GM19324 (cell line): ENCODE measurements around the gene TNFRSF12A.

ENCODE experiments used
- ATAC-seq: cut with Tn5 transposase; IDR thresholded peaks from one replicate; pipeline ENCODE4 v1.9.1; 2021; ENCODE audit warnings: mild to moderate bottlenecking, moderate library complexity; ENCODE audit not compliant: unreplicated experiment, low FRiP score

TNFRSF12A gene, protein sequence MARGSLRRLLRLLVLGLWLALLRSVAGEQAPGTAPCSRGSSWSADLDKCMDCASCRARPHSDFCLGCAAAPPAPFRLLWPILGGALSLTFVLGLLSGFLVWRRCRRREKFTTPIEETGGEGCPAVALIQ

DNA sequence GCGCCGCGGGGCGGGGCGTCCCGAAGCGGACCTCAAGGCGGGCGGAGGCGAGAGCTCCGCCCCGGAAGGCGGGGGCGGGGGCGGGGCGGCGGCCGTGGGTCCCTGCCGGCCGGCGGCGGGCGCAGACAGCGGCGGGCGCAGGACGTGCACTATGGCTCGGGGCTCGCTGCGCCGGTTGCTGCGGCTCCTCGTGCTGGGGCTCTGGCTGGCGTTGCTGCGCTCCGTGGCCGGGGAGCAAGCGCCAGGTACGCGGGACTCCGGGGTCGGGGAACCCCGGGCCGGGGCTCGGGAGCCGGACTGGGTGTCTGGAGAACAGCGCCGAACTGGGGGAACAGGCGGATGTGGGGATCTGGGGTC, at the start of gene TNFRSF12A:
TSS of gene TNFRSF12A (plus strand) at position 122 of the 357 bp plus-strand sequence. CDS start at position 152, 30 bp downstream.
- peak; percentile 34 for ATAC-seq

DNA sequence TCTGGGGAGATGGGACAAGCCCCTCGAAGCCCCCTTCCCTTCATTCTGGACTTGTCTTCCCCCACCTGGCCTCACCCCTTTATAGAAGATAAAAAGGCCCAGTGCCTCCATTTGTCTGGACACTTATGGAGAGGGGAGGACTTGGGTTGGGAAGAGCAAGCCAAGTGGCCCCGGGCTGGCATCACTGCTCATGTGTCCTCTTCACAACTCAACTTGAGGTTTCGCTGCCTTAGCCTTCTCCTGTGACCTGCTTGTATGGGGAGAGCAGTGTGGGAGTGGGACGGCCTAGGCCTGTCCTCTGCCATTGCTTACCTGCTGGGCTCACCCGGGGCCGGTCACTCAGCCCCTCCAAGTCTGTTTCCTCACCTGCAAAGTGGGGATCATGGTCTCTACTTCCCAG, 49.6 kb upstream of the TNFRSF12A start:
- no peak for ATAC-seq

DNA sequence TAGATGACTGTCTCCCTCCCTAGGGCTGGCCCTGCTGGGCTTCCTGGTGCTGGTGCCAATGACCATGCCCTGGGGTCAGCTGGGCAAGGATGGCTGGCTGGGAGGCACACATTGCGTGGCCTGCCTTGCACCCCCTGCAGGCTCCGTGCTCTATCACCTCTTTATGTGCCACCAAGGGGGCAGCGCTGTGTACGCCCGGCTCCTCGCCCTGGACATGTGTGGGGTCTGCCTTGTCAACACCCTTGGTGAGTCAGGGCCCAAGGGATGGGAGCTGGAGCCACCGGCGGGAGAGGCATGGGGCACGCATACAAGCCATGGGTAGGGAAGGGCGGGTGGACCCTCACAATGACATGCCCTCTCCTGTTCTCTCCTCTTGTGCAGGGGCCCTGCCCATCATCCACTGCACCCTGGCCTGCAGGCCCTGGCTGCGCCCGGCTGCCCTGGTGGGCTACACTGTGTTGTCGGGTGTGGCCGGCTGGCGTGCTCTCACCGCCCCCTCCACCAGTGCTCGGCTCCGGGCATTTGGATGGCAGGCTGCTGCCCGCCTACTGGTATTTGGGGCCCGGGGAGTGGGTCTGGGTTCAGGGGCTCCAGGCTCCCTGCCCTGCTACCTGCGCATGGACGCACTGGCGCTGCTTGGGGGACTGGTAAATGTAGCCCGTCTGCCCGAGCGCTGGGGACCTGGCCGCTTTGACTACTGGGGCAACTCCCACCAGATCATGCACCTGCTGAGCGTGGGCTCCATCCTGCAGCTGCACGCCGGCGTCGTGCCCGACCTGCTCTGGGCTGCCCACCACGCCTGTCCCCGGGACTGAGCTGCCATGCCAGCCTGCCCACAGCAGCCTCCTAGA, 48.8 kb upstream of the TNFRSF12A start:
- no peak for ATAC-seq

DNA sequence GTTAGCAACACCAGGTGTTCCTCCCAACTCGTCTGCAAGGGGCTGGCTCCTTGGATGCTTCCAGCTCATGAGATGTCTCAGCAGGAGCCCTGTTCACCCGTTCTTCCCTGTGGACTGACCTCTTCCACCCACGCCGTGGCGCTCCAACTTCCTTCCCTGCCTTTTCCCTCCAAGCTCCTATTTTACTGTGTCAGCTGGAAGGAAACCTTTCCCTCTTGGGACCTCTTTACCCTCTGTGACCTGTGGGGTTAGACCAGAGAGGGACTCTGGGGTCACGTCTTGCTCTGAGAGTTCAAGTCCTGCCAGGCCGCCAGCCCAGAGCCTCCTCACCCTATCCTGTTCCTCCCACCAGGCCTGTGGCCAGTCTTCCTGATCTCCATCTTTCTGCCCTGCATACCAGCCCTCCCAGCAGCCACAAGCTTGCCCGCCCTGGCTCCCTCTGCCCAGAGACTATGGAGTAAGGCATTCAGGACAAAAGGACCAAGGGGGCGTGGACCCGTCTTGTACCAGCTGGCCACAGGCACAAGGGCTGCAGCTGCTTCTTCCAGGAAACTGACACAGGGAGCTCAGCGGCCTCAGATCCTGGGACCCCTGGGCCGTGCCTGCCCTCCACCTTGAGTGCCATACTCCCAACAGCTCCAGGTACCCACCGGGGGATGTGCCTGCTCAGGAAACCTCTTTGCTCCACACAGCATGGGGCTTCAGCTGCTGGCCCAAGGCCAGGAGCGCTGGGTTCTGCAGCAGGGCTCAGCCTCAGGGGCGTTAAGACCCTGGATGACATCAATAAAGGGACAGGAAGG, 48.0 kb upstream of the TNFRSF12A start:
- no peak for ATAC-seq

DNA sequence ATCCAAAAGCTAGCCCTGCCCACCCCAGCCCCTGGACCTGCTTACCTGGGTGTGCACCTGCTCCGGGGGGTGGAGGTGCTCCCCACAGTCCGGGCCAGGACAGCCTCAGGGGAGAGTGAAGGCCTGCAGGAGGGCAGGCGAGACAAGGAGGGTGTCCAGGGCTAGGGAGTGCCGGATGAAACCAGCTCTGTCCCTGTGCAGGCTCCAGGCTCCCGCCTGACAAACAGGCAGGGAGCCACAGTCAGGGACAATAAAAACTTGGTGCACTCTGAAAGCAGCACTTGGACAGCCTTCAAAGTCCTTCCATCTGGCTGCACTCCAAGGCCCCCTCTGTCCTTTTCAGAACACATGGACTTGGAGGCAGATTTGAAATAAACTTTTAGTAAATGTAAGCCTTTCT, 47.1 kb upstream of the TNFRSF12A start:
- no peak for ATAC-seq

DNA sequence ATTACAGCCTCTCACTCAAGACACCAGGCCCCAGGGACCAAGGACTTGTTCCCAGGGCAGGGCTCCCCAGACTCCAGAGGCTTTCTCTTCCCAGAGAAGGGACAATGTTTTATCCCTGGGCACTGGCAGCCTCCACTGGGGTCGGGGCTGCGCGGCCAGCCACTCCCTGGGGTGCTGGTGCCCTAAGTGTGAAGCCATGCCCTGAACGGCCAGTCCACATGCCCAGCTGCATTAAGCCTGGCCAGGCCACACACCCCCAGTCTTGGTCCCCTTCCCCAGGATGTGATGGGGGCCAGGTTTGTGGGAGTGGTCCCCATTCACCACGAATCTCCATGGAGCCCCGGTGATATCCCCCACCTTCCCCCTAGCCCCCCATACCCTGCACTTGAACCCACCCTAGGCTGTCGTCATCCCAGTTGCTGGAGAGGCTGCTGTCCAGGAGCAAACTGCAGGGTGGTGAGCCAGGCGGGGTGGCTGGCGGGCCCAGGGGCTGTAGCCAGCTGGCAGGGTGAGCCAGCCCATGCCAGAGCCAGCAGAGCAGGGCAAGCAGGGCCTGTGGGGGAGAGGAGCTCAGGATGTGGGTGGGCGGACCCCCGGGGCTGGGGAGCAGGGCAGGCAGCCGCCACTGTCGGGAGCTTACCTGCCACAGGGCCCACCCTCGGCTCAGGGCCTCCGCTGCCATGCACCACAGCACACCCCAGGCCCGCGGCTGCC, 46.4 kb upstream of the TNFRSF12A start:
- no peak for ATAC-seq

DNA sequence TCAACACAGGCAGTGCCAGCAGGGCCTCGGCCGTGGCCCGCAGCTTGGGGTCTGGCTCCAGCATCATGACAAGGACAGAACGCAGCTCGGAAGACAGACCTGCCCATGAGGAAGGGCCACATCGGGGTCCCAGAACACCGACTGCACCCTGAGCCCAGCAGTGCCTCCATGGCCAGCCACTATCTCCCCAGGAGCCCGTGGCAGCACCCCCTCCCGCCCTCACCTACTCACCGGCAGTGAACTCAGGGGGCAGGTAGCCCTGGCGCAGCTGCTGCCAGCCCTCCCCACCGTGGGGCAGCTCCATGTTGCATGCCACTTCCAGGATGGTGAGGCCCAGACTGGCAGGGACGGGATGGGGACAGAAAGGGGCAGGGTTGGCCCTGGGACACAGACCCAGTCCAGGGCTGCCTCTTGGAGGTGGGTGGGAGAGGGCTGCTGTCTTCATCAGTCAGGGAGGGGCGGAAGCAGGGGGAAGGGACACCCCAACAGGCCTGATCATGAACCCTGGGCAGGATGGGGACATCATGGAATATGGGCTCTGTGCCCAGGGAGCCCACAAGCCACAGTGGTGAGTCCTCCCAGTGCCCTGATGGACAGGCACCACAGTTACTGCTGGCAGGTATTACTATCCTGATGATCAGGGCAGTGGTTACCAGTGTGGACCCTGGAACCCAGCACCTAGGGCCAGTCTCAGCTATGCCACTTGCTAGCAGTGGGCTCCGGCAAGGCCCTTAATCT, 45.7 kb upstream of the TNFRSF12A start:
- no peak for ATAC-seq

DNA sequence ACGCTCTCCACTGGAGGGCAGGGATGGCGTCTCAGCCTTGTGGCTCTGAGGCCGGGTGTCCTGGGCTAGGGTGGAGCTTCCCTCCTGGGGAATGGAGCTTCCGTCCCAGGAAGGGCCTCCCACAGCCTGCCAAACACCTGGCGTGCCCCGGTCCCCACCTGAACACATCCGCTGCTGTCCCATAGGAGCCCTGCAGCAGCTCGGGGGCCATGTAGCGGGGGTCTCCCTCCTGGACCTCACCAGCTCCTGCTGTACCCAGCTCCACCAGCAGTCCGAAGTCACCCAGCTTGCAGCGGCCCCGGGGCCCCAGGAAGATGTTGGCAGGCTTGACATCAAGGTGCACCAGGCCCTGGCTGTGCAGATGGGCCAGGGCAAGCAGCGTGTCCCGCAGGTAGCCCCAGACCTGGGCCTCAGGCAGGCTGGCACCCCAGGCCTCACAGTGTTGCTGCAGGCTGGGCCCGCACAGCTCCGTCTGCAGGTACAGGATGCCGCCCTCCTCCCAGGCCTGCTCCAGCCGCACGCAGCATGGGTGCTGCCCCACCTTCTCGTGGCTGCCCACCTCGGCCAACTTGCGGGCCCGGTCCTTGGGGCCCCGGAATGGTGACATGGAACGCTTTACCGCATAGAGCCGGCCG, 44.9 kb upstream of the TNFRSF12A start:
- ATAC-seq, result no peak

DNA sequence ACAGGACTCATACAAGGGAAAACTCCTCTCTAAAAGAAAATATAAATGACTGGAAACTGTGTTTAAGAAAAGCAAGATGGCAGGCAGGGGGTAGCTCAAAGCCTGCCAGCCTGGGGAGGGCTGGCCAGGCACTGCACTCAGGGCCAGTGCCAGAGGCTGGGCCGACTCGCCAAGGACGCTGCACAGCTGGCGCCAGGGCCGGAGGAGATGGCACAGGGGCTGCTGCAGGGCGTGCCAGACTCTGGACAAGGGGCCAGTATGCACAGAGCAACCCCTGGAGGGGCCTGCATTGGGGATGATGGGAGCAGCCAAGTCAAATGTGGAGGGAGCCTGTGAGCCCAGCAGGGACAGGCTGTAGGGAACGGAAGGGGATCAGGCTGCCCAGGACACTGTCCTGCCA, 44.0 kb upstream of the TNFRSF12A start:
- no peak for ATAC-seq

DNA sequence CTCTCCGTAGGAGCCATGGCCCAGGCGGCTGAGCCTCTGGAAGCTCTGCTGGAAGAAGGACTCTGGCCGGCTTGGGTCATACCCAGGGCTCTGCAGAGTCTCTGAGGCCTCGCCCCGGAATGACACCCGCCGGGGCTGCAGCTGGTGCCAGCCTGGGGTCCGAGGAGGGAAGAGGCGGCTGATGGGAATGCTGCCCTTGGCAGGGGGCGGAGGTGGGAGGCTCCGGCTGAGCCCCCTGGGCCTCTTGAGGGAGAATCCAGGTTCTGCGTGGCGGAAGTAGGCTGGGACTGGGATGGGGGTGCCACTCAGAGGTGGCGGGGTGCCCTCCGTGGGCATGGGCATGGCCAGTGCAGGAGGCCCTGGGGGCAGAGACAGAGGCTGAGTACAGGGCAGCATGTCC, 43.5 kb upstream of the TNFRSF12A start:
- no peak for ATAC-seq

DNA sequence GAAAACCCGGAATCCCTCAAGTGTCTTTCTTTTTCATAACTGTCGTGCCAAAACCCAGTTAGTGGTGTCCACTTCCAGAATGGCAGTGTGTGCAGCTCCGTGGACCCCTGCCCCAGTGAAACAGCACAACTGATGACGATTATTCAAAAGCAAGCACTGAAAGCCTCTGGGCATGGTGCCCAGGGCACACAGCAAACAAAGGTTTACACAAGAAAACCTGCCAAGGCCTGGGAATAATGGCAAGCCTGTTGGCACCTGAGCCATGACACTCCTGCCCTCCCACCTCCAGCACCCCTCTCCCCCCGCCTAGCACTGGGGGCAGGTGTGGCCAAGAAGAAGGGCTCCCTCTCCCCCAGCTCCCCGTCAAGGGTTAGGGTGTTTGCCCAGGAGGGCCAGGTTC, 42.7 kb upstream of the TNFRSF12A start:
- ATAC-seq, result no peak

DNA sequence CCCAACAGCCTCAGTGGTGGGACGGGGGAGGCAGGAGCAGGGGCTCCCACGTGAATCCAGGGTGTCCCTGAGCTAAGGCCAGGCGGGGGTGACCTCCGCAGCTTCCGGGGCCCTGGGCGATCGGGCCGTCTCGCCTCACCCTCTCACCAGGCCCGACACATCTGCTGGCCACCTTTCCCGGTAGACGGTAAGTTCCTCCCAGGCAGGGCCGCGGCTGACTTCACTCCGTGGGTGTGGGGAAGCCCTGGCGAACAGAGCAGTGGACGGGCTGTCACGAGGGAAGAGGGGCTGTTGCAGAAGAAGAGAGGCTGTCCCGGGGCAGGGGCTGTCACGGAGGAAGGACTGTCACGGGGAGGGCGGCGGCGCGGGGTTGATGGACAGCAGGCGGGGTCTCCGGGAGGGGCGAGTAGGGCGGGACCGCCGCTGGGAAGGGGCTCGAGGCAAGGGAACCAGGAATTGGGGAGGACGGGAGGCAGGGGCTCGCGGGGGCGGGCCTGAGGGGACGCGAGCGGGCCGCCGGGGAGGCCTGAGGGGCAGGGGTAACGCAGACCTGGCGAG, 40.4 kb upstream of the TNFRSF12A start:
- ATAC-seq, result peak; percentile 10

DNA sequence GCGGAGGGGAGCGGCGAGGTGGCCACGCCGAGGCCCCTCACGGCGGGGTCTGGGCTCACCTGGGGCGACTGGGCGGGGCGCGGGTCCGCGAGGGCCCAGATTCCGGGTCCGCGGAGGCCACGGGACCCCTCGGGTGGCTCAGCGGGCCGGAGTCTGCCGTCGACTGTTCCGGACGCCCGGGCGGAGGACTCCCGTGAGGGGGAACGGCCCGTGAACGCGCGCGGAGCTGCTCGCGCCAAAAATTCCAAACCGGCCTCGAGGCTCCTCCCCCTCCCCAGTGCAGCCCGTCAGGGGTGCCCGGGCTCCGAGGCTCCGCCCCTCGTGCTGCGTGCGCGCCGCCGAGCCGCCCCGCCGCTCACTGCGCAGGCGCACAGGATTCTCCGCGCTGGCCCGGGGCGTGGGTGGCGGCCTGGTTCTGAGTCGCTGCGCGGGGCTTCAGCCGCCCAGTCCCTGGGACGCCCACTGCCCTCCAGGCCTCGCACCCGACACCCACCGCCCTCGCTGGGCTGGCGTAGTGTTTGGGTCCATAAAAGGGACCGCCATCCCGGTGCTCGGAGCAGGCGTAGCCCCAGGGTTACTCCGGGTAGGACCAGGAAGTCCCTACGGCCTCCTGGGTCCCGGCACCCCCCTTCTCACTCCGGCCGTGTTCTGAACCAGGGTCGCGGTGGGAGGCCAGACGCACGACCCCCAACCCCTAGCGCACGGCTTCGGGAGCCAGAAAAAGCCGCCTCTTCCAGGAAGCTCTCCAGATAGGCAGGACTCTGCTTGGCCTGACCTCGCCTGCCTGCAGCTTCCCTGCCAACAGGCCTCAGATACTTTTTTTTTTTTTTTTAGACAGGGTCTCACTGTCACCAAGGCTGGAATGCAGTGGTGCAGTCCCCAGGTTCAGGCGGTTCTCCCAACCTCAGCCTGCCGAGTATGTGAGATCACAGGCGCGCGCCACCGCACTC, 39.7 kb upstream of the TNFRSF12A start, which contains the start of gene PKMYT1:
TSS of gene PKMYT1 (minus strand) at position 220 of the 950 bp plus-strand sequence. CDS start 789 bp downstream, outside the sequence.
- ATAC-seq, result peak; percentile 87

DNA sequence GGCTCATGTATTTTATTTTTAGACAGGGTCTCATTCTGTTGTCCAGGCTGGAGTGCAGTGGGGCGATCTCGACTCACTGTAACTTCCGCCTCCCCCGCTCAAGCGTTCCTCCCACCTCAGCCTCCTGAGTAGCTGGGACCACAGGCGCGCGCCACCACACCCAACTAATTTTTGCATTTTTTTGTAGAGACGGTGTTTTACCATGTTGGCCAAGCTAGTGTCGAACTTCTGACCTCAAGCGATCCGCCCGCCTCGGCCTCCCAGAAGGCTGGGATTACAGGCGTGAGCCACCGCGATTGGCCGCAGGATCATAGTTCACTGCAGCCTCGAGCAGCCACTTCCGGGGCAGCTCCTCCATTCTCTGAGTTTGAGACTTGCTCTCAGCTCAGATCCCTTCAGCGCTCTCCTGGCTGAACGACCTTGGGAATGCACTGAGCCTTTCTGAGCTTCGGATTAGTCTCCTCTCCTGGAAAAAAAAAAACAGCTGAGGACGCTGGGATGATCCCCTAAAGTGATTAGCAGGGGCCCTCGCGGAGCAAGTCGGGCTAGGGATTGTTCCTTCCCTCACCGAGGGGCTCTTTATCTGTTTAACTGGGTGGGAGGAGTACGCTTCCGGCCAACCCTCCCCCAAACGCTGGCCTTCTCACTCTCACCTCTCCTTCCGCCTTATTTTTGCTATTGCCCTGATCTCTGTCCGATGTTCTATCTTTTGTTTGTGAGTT, 38.8 kb upstream of the TNFRSF12A start:
- ATAC-seq, result no peak

DNA sequence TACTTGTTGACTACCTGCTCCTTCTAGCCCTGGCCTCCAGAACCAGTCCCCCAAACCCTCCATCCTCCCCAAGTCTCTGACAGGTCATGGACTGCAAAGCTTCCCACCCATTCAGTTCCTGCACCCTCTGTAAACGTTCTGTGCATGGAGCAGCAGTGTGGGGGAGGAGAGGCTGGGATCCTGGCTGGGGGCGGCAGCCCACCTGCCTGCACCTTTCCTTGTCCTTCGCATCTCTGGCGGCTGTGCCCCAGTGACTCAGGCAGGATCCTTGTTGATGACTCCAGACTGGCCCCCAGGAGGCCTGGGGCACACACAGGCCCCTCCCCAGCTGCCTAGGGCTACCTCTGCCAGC, 38.3 kb upstream of the TNFRSF12A start:
- ATAC-seq, result no peak

DNA sequence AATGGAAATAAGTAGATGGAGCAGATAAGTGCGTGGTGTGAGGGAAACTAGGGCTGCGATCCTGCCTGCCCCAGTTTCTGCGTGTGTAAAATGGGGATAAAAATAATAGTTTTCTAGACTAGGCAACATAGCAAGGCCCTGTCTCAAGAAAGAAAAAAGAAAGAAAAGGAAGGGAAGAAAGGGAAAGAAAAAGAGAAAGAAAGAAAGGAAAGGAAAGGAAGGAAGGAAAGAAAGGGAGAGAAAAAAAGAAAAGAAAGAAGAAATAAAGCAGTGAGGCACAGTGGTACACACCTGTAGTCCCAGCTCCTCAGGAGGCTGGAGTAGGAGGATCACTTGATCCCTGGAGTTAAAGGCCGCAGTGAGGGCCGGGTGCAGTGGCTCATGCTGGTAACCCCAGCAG, 37.8 kb upstream of the TNFRSF12A start:
- ATAC-seq, result no peak

DNA sequence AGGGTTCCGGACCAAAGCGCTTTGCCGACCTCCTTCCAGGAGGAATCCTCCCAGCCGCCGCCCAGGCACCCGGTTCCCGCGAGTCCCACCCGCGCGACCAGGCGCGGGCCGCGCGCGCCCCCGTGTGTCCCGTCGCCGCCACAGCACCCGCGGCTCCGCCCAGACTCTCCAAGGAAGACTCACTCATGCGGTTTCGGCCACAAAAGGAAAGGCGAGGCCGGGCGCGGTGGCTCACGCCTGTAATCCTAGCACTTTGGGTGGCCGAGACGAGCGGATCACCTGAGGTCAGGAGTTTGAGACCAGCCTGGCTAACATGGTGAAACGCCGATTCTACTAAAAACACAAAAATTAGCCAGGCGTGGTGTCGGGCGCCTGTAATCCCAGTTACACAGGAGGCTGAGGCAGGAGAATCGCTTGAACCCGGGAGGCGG, 36.4 kb upstream of the TNFRSF12A start:
- ATAC-seq, result no peak

DNA sequence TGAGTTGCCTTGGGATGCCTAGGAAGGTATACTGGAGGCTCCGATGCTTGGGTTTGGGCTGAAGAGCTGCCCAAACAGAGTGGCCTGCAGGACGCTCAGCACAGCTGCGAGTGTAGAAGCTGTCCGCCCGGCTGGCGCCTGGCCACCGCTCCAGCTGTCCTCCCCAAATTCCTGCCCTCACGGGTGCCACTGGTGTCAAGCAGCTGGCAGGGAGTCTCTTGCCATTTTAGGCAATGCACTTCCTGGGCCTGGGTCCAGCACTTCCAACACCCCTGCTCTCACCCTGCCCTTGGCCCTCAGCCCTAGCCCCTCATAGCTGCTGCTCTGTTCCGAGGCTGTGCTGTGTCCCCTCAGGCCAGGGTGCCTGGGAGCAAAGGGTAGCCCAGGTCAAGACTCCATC, 34.7 kb upstream of the TNFRSF12A start:
- ATAC-seq, result no peak
